HCT116 (cell line): Measurements from ENCODE around the gene NRTN. TPM values are rescaled to one million over a fixed set of nuclear protein-coding genes. Genes with fewer than 3 reads are reported as not detected.

Experiments
- ATAC-seq: fragments of 200-7000 bp; cut with Tn5 transposase; 2 replicates; pipeline ENCODE4 v1.9.1; 2020; ENCODE audit warnings: mild to moderate bottlenecking, moderate library complexity
- BruUV-seq: library from RNA; stranded (reverse); fragments of 400-500 nt; replicated peaks from 2 replicates; lab custom pipeline; 2021; lab: Mats Ljungman, UMichigan
- CTCF ChIA-PET: fragments of 300-600 bp; sonication (Branson Sonifier 250); formaldehyde crosslinking; loops from one replicate; lab custom pipeline; 2021; ENCODE audit warnings: antibody characterized with exemption; lab: Charles Lee
- POLR2A ChIA-PET: fragments of 300-600, 350-600 bp; sonication (Branson Sonifier 250); formaldehyde crosslinking; loops from one replicate; lab custom pipeline; 2021; ENCODE audit warnings: antibody characterized with exemption; lab: Charles Lee
- RAD21 ChIA-PET, 2 experiments: fragments of 300-600 bp; sonication (Branson Sonifier 250); formaldehyde crosslinking; loops; one replicate each; lab custom pipeline; 2023; ENCODE audit warnings: low total read pairs in 2 of 2; ENCODE audit not compliant: uncharacterized antibody in 2 of 2, unreplicated experiment in 2 of 2, low non-redundant PET in 1 of 2; lab: Charles Lee
- DNase-seq: peaks from one replicate; pipeline ENCODE4 v3.0.0-alpha.2; 2010; ENCODE audit warnings: low read depth, low spot score
- H2AFZ ChIP-seq: fragments of 200-600 bp; shearing (Covaris generic), sonication (generic); 2 replicates; pipeline ENCODE4 v1.6.1; 2017; ENCODE audit warnings: low read depth, mixed run types, mixed read lengths, antibody characterized with exemption, low read length; ENCODE audit not compliant: poor library complexity, severe bottlenecking
- H3K27ac ChIP-seq: 2 replicates; pipeline ENCODE4 v1.5.1; 2012; ENCODE audit warnings: low read depth, low read length
- H3K27me3 ChIP-seq: fragments of 200-600 bp; sonication (generic); 2 replicates; pipeline ENCODE4 v1.6.1; 2016; ENCODE audit warnings: mixed run types, low read length, mixed read lengths; ENCODE audit not compliant: insufficient read depth
- H3K36me3 ChIP-seq, 2 experiments: fragments of 200-500 bp in 1 of 2; fragments of 200-600 bp in 1 of 2; sonication (Bioruptor generic) in 1 of 2; sonication (generic) in 1 of 2; 2 replicates each; pipeline versions ENCODE4 v1.5.1 to v1.6.1; 2014 to 2016; ENCODE audit warnings: low read length in 2 of 2, inconsistent platforms in 1 of 2, mixed read lengths in 1 of 2, mixed run types in 1 of 2; ENCODE audit not compliant: insufficient read depth in 2 of 2, control insufficient read depth in 1 of 2
- H3K4me1 ChIP-seq, 2 experiments: fragments of 200-600 bp in 1 of 2; sonication (generic) in 1 of 2; 2 replicates each; pipeline versions ENCODE4 v1.5.1 to v1.6.1; 2012 to 2017; ENCODE audit warnings: low read length in 2 of 2, inconsistent platforms in 1 of 2, mild to moderate bottlenecking in 1 of 2, mixed read lengths in 1 of 2, mixed run types in 1 of 2, moderate library complexity in 1 of 2; ENCODE audit not compliant: insufficient read depth in 2 of 2, control insufficient read depth in 1 of 2
- H3K4me2 ChIP-seq: fragments of 200-600 bp; sonication (generic); 2 replicates; pipeline ENCODE4 v1.6.1; 2017; ENCODE audit warnings: mixed run types, low read length, mixed read lengths
- H3K4me3 ChIP-seq, 2 experiments: fragments of 200-600 bp in 1 of 2; sonication (generic) in 1 of 2; replicated peaks in 1 of 2; 2 replicates each; pipeline ENCODE4 v1.5.1; 2011 to 2016; ENCODE audit warnings: low read length in 2 of 2, control low read depth in 1 of 2, low read depth in 1 of 2, mild to moderate bottlenecking in 1 of 2, mixed read lengths in 1 of 2, mixed run types in 1 of 2
- H3K79me2 ChIP-seq: fragments of 200-600 bp; sonication (generic); 2 replicates; pipeline ENCODE4 v1.6.1; 2017; ENCODE audit warnings: mild to moderate bottlenecking, mixed run types, low read length, moderate library complexity, mixed read lengths; ENCODE audit not compliant: insufficient read depth
- H3K9ac ChIP-seq: fragments of 200-600 bp; sonication (generic); 2 replicates; pipeline ENCODE4 v1.6.1; 2016; ENCODE audit warnings: low read length, mixed read lengths
- H3K9me2 ChIP-seq: fragments of 200-600 bp; sonication (generic), shearing (Covaris generic); 2 replicates; pipeline ENCODE4 v1.6.1; 2017; ENCODE audit warnings: mixed run types, mild to moderate bottlenecking, moderate library complexity; ENCODE audit not compliant: insufficient read depth
- H3K9me3 ChIP-seq, 2 experiments: fragments of 200-500 bp in 1 of 2; fragments of 200-600 bp in 1 of 2; sonication (Bioruptor generic) in 1 of 2; sonication (generic) in 1 of 2; 2 replicates each; pipeline ENCODE4 v1.6.1; 2014 to 2017; ENCODE audit warnings: low read length in 2 of 2, mixed read lengths in 2 of 2, inconsistent platforms in 1 of 2, low read depth in 1 of 2, mild to moderate bottlenecking in 1 of 2, mixed run types in 1 of 2, moderate library complexity in 1 of 2; ENCODE audit not compliant: control insufficient read depth in 1 of 2, insufficient read depth in 1 of 2
- H4K20me1 ChIP-seq: fragments of 200-600 bp; sonication (generic), shearing (Covaris generic); 2 replicates; pipeline ENCODE4 v1.6.1; 2017; ENCODE audit warnings: mixed run types, mild to moderate bottlenecking, moderate library complexity; ENCODE audit not compliant: insufficient read depth
- ATF3 ChIP-seq: IDR thresholded peaks from 2 replicates; pipeline ENCODE4 v1.6.1; 2012
- CBX3 ChIP-seq: IDR thresholded peaks from 2 replicates; pipeline ENCODE4 v1.6.1; 2012; ENCODE audit warnings: low read depth
- CEBPB ChIP-seq: IDR thresholded peaks from 2 replicates; pipeline ENCODE4 v1.6.1; 2012; ENCODE audit warnings: low read depth
- CTCF ChIP-seq, 3 experiments: fragments of 200-600 bp in 1 of 3; sonication (generic) in 1 of 3; IDR thresholded peaks in 2 of 3; conservative IDR thresholded peaks in 1 of 3; 2 replicates each; pipeline ENCODE4 v1.5.1; 2012 to 2017; ENCODE audit warnings: low read depth in 2 of 3, low read length in 2 of 3, antibody characterized with exemption in 1 of 3, borderline replicate concordance in 1 of 3, control low read depth in 1 of 3, mild to moderate bottlenecking in 1 of 3, mixed read lengths in 1 of 3, mixed run types in 1 of 3, moderate library complexity in 1 of 3; ENCODE audit not compliant: insufficient read depth in 1 of 3
- EGR1 ChIP-seq: IDR thresholded peaks from 2 replicates; pipeline ENCODE4 v1.6.1; 2012; ENCODE audit warnings: low read depth
- ELF1 ChIP-seq: IDR thresholded peaks from 2 replicates; pipeline ENCODE4 v1.6.1; 2012; ENCODE audit warnings: low read depth, borderline replicate concordance
- EZH2phosphoT487 ChIP-seq: fragments of 200-600 bp; IDR thresholded peaks from 2 replicates; pipeline ENCODE4 v1.6.1; 2018; ENCODE audit warnings: antibody characterized with exemption, borderline replicate concordance
- JUND ChIP-seq: IDR thresholded peaks from 2 replicates; pipeline ENCODE4 v1.6.1; 2012
- MAX ChIP-seq: IDR thresholded peaks from 2 replicates; pipeline ENCODE4 v1.6.1; 2012
- POLR2AphosphoS5 ChIP-seq: IDR thresholded peaks from 2 replicates; pipeline ENCODE4 v1.6.1; 2011; ENCODE audit warnings: mild to moderate bottlenecking, low read depth, low read length, moderate library complexity
- SRF ChIP-seq: IDR thresholded peaks from 2 replicates; pipeline ENCODE4 v1.6.1; 2012; ENCODE audit warnings: low read depth
- TCF7L2 ChIP-seq: IDR thresholded peaks from 2 replicates; pipeline ENCODE4 v1.7.0; 2011; ENCODE audit warnings: borderline replicate concordance, inconsistent platforms; ENCODE audit not compliant: insufficient read depth, insufficient read length; ENCODE audit errors: extremely low read depth
- YY1 ChIP-seq: IDR thresholded peaks from 2 replicates; pipeline ENCODE4 v1.6.1; 2011; ENCODE audit warnings: low read length, low read depth, moderate library complexity, mild to moderate bottlenecking; ENCODE audit not compliant: insufficient replicate concordance; ENCODE audit errors: extremely low read depth
- ZBTB33 ChIP-seq: IDR thresholded peaks from 2 replicates; pipeline ENCODE4 v1.6.1; 2011; ENCODE audit warnings: mild to moderate bottlenecking, low read length, moderate library complexity; ENCODE audit not compliant: insufficient replicate concordance; ENCODE audit errors: extremely low read depth
- ZNF274 ChIP-seq: fragments of 200-500 bp; sonication (Bioruptor generic); IDR thresholded peaks from 2 replicates; pipeline ENCODE4 v1.6.1; 2014; ENCODE audit warnings: mild to moderate bottlenecking, low read depth, low read length, inconsistent platforms
- intact Hi-C: fragments of 100-400 bp; cut with micrococcal nuclease; formaldehyde crosslinking; loops from 2 replicates; pipeline ENCODE4 v1.10.0; 2022
- total RNA-seq: library from RNA; stranded (reverse); gene quantifications from one replicate; pipeline ENCODE4 v1.2.1, GENCODE V29; 2021; ENCODE audit not compliant: unreplicated experiment

The NRTN gene
- total RNA-seq, 1 experiment from 2014 or later: 11.5 TPM

GRCh38 chr19:5827342-5827890 lies 22.5 kb downstream of the NRTN start:
- Histone ChIP-seq H3K36me3 (no peaks in the 10 kb centered on the region), H3K27ac (peak overlapping the region; percentile 92), H3K4me2 (peak overlapping the region; percentile 96), H3K79me2 (no peaks in the 10 kb centered on the region), H3K4me3 (peak overlapping the region; percentile 56 to 59), H3K4me1 (peaks cover 15 to 38% of the 10 kb centered on the region in 2 experiments), H3K9me2 (no peaks in the 10 kb centered on the region), H3K27me3 (no peaks in the 10 kb centered on the region), H2AFZ (no peak overlapping the region), H3K9ac (peak overlapping the region; percentile 96), H4K20me1 (no peaks in the 10 kb centered on the region), H3K9me3 (no peaks in the 10 kb centered on the region)
- ATAC-seq: no peak
- ChIA-PET POLR2A (interaction anchor here (0.5 to 2.9 kb wide), 32 partner anchors 9 to 937 kb away, joined by 3 to 34 read pairs (median 4); partner anchors contain the start of genes ALKBH7, CATSPERD, DUS3L and FUT3), CTCF (interaction anchor here (0.6 to 3.6 kb wide), 8 partner anchors 14 to 140 kb away, joined by 3 to 49 read pairs (median 3); partner anchors contain the start of genes DUS3L, NDUFA11, NRTN and VMAC), RAD21 (interaction anchor here (0.5 to 1.3 kb wide), 3 partner anchors 13 to 86 kb away, joined by 3 to 6 read pairs (median 4); no protein-coding TSS in a partner anchor)
- intact Hi-C loops: loop anchor here (2.0 kb wide), 1 partner anchor 77 kb away; the partner anchor contains the start of gene VMAC
- TF ChIP-seq EZH2phosphoT487: no peak
- no peak for TF ChIP-seq EGR1
- no peak for TF ChIP-seq JUND
- no peak for TF ChIP-seq YY1
- no peak for TF ChIP-seq CBX3
- no peak for TF ChIP-seq CTCF (IDR thresholded peaks at IDR 0.05 in 2 of 3, conservative IDR thresholded peaks at IDR 0.05 in 1 of 3; ENCODE audit: borderline replicate concordance in 1 of 3, insufficient read depth in 1 of 3, low read depth in 2 of 3, low read length in 2 of 3)
- no peak for TF ChIP-seq ELF1
- TF ChIP-seq MAX: no peak
- TF ChIP-seq ATF3: no peak
- no peak for TF ChIP-seq ZBTB33
- no peak for TF ChIP-seq POLR2AphosphoS5
- TF ChIP-seq ZNF274: no peak
- no peak for TF ChIP-seq TCF7L2
- TF ChIP-seq SRF: no peak
- TF ChIP-seq CEBPB: no peak
- BruUV-seq: no TSS peak
- DNase-seq: no peak
